AG08395 (cell line): ENCODE measurements around the gene GMDS.

Experiments
- DNase-seq: peaks from one replicate; pipeline ENCODE4 v3.0.0; 2012; ENCODE audit warnings: mixed read lengths, low spot score

GMDS gene

DNA sequence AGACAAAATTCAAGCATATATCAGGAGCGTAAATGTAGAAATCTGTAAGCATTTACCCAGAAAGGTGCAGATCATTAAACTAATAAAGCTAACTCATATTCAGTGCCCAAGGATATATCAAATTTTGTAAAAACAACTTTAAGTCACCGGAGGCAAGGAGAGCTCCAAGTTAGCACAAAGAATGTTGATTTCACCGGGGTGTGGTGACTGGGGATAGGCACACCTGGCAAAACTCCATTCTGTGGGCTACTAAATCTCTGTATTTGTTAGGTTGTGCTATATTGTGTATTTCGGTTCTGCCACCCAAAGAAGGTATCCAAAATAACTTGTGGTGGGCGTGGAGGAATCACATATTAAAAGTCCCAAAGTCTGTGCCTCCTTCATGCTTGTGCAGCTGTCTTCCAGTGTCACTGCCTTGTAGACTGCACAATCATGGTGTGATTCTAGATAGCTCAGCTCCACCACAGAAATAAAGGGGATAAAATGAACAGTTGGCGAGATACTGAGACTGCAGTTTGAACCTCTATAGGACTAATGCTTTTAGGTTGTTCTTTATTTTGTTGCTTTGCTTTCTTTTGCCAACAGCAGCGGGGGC is 111.6 kb downstream of the GMDS start:
- no peak for DNase-seq

GRCh38 chr6:2132916-2133315 is 112.5 kb downstream of the GMDS start:
- DNase-seq = no peak

GRCh38 chr6:2132416-2132815 is 113.0 kb downstream of the GMDS start:
- DNase-seq = no peak

DNA sequence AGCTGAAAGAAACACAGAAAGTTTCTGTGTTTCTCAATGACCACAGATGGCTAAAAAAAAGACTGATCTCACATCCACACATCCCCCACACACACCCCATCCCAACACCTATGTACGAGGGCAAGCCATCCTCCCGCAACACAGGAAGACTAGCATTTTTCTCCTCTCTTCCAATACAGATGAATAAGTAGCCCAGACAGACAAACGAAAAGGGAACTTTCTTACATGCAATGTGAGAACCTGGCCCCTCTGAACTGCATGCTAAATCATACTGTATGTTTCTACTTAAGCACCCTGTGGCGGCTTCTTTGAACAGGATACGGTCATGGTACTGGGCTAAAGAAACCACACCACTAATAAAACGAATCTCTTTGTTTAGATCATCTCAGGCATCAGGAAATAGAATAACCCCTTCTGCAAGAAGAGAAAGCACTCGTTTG is 116.2 kb downstream of the GMDS start:
- no peak for DNase-seq

DNA sequence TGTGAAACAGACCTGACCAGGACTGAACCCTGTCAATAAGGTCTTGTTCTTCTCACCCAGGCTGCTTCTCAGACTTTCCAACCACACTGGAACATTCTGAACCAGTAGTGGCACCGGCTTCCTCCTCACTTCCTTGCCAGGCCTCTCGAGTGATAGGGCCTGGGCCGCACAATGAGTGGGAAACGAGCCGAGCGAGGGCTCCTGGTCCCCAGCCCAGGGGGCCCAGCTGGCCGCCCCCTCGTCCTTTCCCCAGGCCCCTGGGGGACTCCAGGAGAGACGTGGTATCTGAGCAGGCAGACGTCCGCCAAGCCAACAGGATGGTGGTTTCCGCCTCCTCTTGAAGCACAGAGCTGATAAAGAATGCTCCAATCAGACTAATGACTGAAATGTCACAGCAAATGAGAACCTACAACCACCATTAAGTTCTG is 117.9 kb downstream of the GMDS start:
- DNase-seq = no peak

DNA sequence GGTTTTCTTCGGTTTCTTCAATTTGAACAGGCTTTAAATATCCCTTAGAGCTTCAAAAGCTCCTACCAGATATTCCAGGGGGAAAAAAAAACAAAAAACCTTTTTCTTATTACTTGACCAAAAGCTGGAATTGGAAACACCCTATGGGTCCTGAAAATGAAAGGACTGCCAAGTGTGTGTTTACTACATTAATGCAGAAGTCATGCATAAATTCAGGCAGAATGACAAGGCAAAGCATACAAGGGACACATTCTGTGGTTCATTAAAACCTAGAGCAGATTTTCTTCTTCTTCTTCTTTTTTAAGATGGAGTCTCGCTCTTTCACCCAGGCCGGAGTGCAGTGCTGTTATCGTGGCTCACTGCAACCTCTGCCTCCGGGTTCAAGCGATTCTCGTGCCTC is 119.1 kb downstream of the GMDS start:
- DNase-seq = no peak

DNA sequence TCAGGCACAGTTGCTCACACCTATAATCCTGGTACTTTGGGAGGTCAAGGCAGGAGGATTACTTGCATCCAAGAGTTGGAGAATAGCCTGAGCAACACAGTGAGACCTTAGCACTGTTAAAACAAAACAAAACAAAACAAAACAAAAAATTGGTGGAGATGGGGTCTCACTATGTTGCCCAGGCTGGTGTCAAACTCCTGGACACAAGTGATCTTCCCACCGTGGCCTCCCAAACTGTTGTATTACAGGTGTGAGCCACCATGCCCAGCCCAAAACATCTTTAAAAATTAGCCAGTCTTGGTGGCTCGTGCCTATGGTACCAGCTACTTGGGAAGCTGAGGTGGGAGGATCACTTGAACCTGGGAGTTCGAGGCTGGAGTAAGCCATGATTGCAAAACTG is 120.2 kb downstream of the GMDS start:
- no peak for DNase-seq

DNA sequence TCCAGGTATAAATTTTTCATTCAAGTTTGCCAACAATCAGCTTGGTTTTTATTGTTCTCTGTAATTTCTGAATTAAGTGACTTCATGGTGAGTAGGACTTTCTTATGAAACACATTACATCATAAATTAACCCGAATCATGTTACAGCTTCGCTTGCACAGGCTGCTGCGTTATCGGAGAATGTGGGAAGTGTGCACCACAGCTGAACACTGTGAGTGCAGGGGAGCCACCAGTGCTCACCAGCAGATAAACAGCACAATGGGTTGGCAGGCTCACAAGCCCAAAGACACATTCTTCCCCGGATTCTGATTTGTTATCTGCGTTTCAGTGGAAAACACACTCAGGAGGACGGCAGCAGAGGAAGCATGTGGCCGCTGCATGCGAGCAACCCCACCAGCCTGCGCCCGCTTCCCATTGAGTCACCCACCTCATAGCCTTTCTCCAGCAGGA is 121.1 kb downstream of the GMDS start:
- DNase-seq = no peak

DNA sequence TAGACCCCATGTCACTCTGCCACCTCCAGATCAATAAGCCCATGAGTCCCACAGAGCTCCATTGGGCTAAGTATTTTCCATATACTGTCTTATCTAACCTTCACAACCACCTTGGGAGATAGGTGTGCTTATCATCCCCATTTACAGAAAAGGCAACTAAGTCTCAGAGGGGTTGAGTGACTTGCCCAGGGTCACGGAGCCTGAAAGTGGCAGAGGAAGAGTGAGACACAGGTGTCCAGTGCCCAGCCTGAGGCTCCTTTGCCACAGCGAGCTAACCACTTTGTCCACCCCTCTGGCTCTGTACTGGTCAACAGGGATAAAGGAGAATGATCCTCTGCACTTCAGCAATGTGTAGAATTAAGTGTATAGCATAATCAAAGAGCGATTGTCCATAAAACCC is 124.5 kb downstream of the GMDS start:
- DNase-seq = no peak

DNA sequence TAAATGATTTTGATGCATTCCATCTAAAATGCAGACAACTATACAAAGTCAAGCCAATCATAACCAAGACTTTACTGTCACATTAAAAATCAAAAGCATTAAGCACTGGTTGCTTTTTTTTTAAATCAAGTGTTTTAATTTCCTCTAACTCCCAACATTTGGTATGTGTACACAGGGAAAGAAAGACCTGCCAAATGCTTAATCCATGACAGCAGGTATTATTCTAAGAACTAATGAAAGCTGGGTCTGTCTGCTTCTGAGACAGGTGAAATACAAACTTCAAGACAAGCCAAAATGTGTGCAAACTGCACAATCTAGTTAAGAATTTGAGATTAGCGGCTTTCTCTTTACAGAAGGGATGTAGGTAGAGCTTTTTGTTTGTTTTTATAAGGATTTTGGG is 126.1 kb downstream of the GMDS start:
- DNase-seq = no peak

GRCh38 chr6:2118136-2118535 is 127.3 kb downstream of the GMDS start:
- no peak for DNase-seq

DNA sequence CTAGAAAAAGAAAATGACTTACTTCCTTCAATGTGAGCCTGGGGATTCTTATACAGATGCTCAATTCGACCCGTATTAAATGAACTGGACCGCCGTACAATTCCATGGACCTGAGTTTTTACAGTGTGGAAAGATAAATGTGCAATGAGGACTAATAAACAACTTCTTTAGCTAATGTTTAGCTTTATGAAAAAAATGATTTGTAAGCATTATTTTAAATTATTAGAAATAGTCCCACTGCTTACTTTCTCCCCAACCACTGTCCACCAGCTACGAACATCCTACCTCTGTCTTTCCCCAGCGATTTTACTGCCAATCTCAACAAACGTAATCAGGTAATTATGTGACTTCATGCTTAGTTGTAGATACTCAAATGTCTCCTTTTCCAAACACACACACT is 128.0 kb downstream of the GMDS start:
- DNase-seq = no peak

DNA sequence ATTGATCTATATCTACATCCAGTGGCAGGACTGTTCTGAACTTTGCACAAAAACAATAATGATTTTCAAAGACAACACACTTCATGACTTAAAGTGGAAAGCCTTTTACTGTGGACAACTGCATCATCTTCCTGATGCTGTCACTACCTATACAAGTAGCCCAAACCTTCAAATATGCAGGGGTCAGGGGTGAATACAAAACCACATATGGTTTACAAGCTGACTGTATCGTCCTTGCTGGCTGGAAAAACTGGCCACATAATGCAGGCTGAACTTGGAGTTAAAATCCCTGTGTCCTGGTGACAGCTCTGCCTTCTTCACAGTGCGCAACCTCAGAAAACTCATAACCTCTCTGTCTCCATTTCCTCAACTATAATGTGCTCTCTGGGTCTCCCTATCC is 128.9 kb downstream of the GMDS start:
- DNase-seq = no peak

DNA sequence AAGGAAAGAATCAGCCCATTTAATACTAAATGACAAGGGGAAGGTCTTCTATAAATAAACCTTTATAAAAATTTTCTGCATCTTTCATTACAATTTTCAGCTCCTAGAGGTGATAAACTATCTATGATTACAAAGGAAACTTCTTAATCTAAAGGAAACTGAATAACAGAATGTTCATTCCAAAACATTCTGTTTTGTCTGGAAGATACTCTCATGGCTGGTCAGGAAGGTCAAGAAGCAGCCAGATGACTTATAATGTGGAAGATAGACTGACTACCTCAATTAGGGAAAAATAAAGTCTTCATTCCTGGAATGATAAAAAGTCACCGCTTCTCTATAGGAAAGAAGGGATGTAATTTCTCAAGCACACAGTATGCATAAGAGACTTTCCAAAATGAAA is 131.3 kb downstream of the GMDS start:
- DNase-seq = no peak

DNA sequence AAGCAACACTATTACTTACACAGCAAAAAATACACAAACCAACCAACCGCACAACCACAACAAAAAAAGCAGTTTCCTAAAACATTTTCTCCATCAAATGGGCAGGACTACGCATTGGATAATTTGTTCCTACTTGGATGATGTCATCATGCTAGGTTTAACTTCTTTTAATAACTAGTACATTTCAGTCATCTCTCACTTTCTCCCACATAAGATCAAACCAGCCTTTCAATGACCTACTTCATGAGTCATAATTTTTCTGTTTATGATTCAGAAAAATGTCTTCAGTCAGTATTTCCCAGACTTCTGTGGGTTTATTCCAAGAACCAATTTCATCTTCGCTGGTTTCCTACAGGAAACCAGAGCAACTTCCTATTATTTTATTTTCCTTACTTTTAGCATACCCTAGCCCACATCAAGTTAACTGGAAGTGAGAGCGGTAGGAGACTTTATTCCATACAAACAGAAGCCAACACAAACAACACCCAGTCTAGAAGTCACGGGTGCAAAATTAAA is 134.2 kb downstream of the GMDS start:
- peak; percentile 35 for DNase-seq

- DNase-seq = no peak
Observed at GRCh38 chr6:2110504-2110903, 134.9 kb downstream of the GMDS start.

DNA sequence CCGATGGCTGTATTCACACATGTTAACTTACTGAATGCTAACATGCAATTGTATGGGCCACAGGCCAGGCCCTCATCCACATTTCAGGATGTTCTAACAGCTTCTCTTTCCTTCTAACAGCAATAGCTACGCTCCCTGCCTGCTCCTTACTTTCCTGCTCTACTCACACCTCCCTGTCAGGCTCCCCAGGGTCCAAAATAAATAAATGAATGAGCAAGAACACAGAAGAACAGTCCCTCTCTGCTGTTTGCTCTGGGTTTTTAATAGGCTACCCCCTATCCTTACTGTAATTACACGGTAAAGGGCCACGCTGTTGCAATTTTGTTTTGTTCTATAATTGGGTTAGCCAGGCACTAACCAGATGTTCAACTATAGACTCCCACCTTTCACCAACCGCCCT is 135.6 kb downstream of the GMDS start:
- no peak for DNase-seq

DNA sequence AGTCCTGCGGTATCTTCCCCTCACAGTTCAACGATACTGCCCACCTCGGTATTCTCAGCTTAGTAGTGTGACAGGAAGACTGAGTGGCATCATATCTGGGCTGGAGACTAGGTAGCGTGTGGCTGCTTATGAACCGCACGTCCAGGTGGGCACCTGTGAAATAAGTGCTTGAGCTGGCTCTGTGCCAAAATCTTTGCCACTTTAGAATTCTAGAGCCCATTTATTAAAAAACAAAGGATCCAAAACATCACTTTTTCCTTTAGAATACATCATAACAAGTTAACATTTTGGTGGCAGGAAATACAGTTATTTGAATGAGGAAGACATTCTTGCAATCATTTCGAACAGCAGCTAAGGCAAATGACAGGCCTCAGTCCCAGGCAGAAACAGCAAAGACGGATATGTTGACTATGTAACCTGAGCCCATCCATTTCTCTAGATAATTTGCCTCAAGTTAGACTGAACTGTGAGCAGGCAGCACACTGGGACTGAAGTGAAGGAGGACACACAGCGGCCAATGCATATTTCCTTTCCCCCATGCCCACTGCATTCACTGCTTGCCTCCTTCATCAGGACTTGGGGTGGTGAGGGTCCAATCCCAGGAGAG is 136.6 kb downstream of the GMDS start:
- no peak for DNase-seq

DNA sequence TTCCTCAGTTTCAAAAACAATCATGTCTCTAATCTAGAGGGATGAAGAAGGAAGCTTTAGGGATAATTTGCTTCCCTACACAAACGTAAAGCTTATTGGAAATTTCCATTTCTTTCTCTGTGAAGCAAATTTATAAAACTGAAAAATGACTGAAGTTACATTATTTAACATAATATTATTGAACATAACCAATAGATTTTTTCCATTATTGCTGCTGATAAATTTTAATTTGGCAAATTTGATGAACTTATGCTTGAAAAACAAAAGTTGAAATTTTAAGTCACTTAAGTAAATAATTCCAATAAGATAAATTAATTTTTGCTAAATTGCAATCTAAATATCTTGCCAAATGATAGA is 140.9 kb downstream of the GMDS start:
- DNase-seq = no peak

DNA sequence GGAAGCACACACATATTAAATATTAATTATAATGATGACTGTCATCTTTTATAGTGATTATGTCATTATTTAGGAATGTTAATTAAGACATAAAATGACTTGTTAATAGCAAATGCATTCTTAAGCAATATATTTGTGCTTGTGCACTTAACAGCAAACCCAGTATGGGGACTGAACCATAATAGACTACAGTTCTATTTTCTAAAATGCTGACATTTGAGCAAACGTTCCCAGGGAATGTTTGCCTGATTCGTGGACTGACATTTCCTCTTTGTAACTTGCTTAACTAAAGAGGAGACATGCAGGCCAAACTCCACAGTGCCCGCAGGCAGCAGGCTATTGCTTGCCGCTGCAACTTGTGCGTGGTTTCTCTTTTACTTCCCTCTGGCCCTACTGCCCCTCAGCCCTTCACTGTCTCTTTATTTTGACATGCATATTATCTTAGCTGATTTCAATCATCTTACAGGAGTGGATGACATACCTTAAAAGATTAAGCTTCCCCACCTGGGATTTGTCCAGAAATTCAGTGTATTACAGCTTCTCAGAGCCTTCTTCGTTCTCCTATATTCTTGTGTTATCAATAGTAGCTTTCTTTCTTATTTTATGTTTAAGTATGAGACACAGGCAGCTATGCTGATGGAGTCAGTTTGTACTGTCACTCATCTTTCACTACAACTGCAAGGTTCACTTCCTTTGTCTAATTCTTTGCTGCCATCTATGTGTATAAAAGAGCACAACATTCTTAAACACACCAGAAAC is 141.5 kb downstream of the GMDS start:
- peak; percentile 54 for DNase-seq

- no peak for DNase-seq
Observed at GRCh38 chr6:2102966-2103365, 142.4 kb downstream of the GMDS start.

DNA sequence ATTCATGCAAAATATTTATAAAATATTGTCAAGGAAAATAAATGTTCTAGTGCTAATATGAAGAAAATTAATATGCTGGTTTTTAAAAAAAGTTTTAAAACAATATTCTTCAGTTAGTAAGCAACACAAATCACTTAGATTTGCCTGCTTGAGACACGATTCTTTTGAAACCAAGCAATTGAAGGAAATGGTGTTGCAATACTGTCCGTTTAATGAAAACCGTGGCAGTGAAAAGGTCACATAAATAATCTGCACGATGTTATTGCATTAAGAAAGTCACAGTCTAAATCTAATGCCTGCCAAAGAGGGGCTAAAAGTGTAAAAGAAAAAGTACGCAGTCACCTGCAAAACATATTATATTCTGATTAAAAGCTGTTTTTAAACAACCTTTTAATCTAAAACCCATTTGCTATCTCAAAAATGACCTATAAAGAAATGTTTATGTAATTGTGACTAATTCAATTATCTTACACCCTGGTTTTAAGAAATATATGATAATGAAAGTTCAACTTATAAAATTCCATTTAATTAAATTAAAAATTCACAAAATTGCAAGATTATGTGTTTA is 143.0 kb downstream of the GMDS start:
- no peak for DNase-seq

GRCh38 chr6:2101213-2101612 is 144.2 kb downstream of the GMDS start:
- DNase-seq = no peak
